Measurements from ENCODE around the gene ZBTB20.

DNA sequence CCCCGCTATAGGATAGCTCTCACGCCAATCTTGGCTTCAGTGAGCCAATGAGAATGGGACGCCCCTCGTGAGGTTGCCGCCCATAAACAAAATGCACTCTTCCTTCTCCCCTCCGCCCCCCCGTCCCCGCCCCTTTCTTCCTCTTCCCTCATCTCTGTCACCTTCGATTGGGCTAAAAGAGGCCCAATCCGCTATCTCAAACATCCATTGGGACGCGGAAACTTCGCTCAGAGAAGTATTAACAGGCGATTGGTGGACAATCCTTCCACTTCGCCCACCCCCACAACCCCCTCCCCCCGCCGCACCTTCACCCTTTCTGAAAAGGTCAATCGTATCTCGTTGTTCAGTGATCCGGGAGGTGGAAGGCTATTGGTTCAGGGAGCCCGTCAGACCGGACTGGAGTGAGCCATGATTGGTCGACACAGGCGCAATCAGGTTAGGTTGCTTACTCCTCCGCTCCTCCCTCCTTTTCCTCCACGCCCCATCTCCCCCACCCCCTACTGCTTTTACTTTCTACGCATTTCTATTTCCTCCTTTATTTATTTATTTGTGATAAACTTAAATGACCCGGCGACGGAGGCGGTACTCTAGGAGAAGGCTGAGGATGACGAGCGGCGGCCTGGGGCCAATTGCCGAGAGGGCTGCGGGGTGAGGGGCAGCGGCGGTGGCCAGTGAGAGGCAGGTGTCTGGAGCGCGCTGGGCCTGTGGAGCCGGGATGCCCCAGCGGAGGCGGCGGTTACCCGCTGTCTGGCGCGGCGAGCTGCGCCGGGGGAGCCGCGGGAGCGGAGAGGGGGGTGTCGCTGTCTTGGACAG lies 447 bp upstream of the ZBTB20 start:
- no peak for TF ChIP-seq CTCF (IDR thresholded peaks at IDR 0.05; ENCODE audit: borderline replicate concordance, extremely low read depth, low read length, poor library complexity, severe bottlenecking)
- no peak for TF ChIP-seq EZH2 (IDR thresholded peaks at IDR 0.05; ENCODE audit: borderline replicate concordance, low read depth, low read length, severe bottlenecking)

Data from DND-41 (cell line).